Measurements from ENCODE around the gene PRR4. TPM values are rescaled to one million over a fixed set of nuclear protein-coding genes. Genes with fewer than 3 reads are reported as not detected.

The PRR4 gene
- total RNA-seq, 1 experiment from 2014 or later: 4.3 TPM

GRCh38 chr12:10855807-10856206 is 6.5 kb upstream of the PRR4 start:
- Histone ChIP-seq H2BK5ac (ENCODE audit: insufficient read length, low read length) (no peak overlapping the region), H2AFZ (ENCODE audit: low read length) (no peak overlapping the region), H3K9me3 (ENCODE audit: control insufficient read depth, low read depth, low read length) (peaks cover 10% of the 10 kb centered on the region), H3K23ac (ENCODE audit: insufficient read length, low read depth, low read length) (no peak overlapping the region), H3K79me2 (ENCODE audit: insufficient read depth, low read length) (no peaks in the 10 kb centered on the region), H2BK120ac (ENCODE audit: low read depth, low read length, poor library complexity, severe bottlenecking) (no peak overlapping the region), H4K20me1 (ENCODE audit: control insufficient read depth, insufficient read depth, insufficient read length) (no peaks in the 10 kb centered on the region), H3K27me3 (ENCODE audit: insufficient read depth, low read length) (no peaks in the 10 kb centered on the region), H3K4me2 (ENCODE audit: insufficient read depth, insufficient read length, low read length) (no peak overlapping the region), H3K27ac (ENCODE audit: insufficient read length, low read depth, low read length) (no peak overlapping the region), H3K18ac (ENCODE audit: insufficient read length, low read depth, low read length) (no peak overlapping the region), H3K9ac (ENCODE audit: extremely low read depth, insufficient read length, low read length) (no peak overlapping the region), H3K4ac (ENCODE audit: low read depth, low read length) (no peak overlapping the region), H3T11ph (ENCODE audit: low read length) (no peak overlapping the region), H3K4me1 (ENCODE audit: insufficient read depth, low read length) (no peaks in the 10 kb centered on the region), H3K56ac (ENCODE audit: insufficient read length, low read depth, low read length) (no peak overlapping the region), H2BK15ac (ENCODE audit: low read depth, low read length) (no peak overlapping the region), H4K8ac (replicated peaks; ENCODE audit: insufficient read length, low read depth, low read length) (no peak overlapping the region), H3K79me1 (ENCODE audit: insufficient read depth, low read depth, low read length, poor library complexity, severe bottlenecking) (no peaks in the 10 kb centered on the region), H3K23me2 (ENCODE audit: insufficient read length, low read depth, low read length, poor library complexity, severe bottlenecking) (no peaks in the 10 kb centered on the region), H2BK12ac (ENCODE audit: insufficient read length, low read depth, low read length) (no peak overlapping the region), H2AK5ac (ENCODE audit: insufficient read length, low read length) (no peak overlapping the region), H2BK20ac (ENCODE audit: low read depth, low read length, poor library complexity, severe bottlenecking) (no peak overlapping the region), H3K14ac (ENCODE audit: insufficient read depth, low read length) (no peak overlapping the region), H4K5ac (ENCODE audit: insufficient read length, low read depth, low read length) (no peak overlapping the region), H4K91ac (ENCODE audit: insufficient read length, low read depth, low read length) (no peak overlapping the region)
- WGBS (ENCODE audit: extremely low coverage, insufficient read length, low lambda C conversion rate): no CpG with 5 or more reads among the region's 2 CpGs
- Mint-ChIP-seq H3K9me3 (peaks cover 37 to 40% of the 10 kb centered on the region in 2 experiments), H3K36me3 (ENCODE audit: insufficient read depth in 1 of 3, low read depth in 3 of 3) (peaks cover 35 to 47% (median 39%) of the 10 kb centered on the region in 3 experiments), H3K27me3 (ENCODE audit: low read depth) (no peaks in the 10 kb centered on the region), H3K4me1 (no peaks in the 10 kb centered on the region), H3K27ac (no peak overlapping the region), H3K4me3 (no peak overlapping the region)
- no peak for TF ChIP-seq CTCF (conservative IDR thresholded peaks at IDR 0.05)
- DNase-seq: no peak

Measured in H9 (cell line).